Hepatocyte (in vitro differentiated cells): ENCODE data around the gene CDC7.

ENCODE experiments used
- CTCF ChIP-seq: fragments of 200-600 bp; sonication (generic); IDR thresholded peaks from 2 replicates; pipeline ENCODE4 v1.5.1; 2016; ENCODE audit warnings: antibody characterized with exemption, mild to moderate bottlenecking; ENCODE audit not compliant: poor library complexity
- EZH2phosphoT487 ChIP-seq: fragments of 200-600 bp; sonication (generic); IDR thresholded peaks from one replicate; pipeline ENCODE4 v1.6.1; 2018; ENCODE audit warnings: antibody characterized with exemption, mild to moderate bottlenecking, low read depth, moderate library complexity; ENCODE audit not compliant: unreplicated experiment, severe bottlenecking

- TF ChIP-seq CTCF (peak; percentile 27), EZH2phosphoT487 (no peak)
These were observed 2.1 kb downstream of the CDC7 start for GRCh38 chr1:91502672-91503184.
